ENCODE results near the gene TXNRD1. TPM values are rescaled to one million over a fixed set of nuclear protein-coding genes. Genes with fewer than 3 reads are reported as not detected.

Gene TXNRD1
- total RNA-seq, 2 donors from 2014 or later = 83.4 to 144 TPM

DNA sequence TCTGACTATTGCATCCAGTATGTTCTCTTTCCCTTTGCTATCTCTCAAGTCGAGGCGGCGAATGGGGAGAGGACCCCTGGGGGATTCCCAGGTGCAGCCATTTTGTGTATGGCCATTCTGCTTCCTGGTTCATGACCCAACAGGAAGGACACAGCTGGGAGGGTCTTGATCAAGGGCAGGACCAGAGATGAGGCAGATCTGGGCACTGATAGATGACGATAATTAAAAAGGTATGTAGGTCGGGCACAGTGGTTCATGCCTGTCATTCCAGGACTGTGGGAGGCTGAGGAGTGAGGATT lies 161.9 kb downstream of the TXNRD1 start:
- H3K4me3 ChIP-seq (ENCODE audit: low read length) = no peak overlapping the region
- 78 to 100% methylated on average over 2 to 5 of the region's 5 CpGs for WGBS, 2 experiments (ENCODE audit: insufficient coverage in 1 of 2, insufficient read length in 1 of 2)
- H3K9me3 ChIP-seq (ENCODE audit: control insufficient read depth, low read length) = no peaks in the 10 kb centered on the region
- Mint-ChIP-seq H3K4me3 (no peak overlapping the region), H3K27ac (no peak overlapping the region), H3K9me3 (no peaks in the 10 kb centered on the region), H3K27me3 (ENCODE audit: insufficient read depth) (peaks cover 2% of the 10 kb centered on the region), H3K4me1 (peaks cover 4% of the 10 kb centered on the region), H3K36me3 (ENCODE audit: low read depth) (no peaks in the 10 kb centered on the region)
- H3K36me3 ChIP-seq (ENCODE audit: control insufficient read depth, insufficient read depth, low read length) = no peaks in the 10 kb centered on the region
- H3K27ac ChIP-seq (ENCODE audit: low read depth, low read length) = no peak overlapping the region
- no peaks in the 10 kb centered on the region for H3K27me3 ChIP-seq (ENCODE audit: control insufficient read depth, insufficient read depth, low read length, poor library complexity, severe bottlenecking)
- no peak for DNase-seq
- H3K4me1 ChIP-seq (ENCODE audit: control insufficient read depth, insufficient read depth, low read length) = peaks cover 2% of the 10 kb centered on the region
- TF ChIP-seq, protein P1, sequence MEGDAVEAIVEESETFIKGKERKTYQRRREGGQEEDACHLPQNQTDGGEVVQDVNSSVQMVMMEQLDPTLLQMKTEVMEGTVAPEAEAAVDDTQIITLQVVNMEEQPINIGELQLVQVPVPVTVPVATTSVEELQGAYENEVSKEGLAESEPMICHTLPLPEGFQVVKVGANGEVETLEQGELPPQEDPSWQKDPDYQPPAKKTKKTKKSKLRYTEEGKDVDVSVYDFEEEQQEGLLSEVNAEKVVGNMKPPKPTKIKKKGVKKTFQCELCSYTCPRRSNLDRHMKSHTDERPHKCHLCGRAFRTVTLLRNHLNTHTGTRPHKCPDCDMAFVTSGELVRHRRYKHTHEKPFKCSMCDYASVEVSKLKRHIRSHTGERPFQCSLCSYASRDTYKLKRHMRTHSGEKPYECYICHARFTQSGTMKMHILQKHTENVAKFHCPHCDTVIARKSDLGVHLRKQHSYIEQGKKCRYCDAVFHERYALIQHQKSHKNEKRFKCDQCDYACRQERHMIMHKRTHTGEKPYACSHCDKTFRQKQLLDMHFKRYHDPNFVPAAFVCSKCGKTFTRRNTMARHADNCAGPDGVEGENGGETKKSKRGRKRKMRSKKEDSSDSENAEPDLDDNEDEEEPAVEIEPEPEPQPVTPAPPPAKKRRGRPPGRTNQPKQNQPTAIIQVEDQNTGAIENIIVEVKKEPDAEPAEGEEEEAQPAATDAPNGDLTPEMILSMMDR (conservative IDR thresholded peaks at IDR 0.05) = no peak
- no peak overlapping the region for H3K9ac ChIP-seq (ENCODE audit: extremely low read depth, low read length, poor library complexity, severe bottlenecking)

DNA sequence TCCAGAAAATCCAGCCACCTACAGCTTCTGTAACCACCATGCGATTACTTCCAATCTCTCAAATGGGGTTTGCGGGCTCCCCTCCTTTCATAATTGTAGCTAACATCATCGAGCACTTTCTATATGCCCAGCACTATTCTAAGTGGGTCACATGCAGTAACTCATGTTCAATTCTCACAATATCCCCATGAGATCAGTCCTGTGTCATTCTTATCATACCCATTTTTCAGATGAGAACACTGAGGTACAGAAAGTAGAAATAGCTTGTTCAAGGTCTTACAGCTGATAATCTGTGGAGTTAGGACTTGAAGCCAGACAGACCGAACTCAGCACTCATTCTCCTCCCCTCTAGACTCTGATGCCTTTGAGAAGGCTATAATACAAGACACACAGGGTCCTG lies 162.8 kb downstream of the TXNRD1 start:
- 83 to 91% methylated on average over 1 to 4 of the region's 4 CpGs for WGBS, 2 experiments (ENCODE audit: insufficient coverage in 1 of 2, insufficient read length in 1 of 2)
- Mint-ChIP-seq H3K27ac (no peak overlapping the region), H3K4me1 (peaks cover 4% of the 10 kb centered on the region), H3K9me3 (no peaks in the 10 kb centered on the region), H3K27me3 (ENCODE audit: insufficient read depth) (peaks cover 2% of the 10 kb centered on the region), H3K4me3 (no peak overlapping the region), H3K36me3 (ENCODE audit: low read depth) (no peaks in the 10 kb centered on the region)
- H3K9ac ChIP-seq (ENCODE audit: extremely low read depth, low read length, poor library complexity, severe bottlenecking) = no peak overlapping the region
- no peak overlapping the region for H3K4me3 ChIP-seq (ENCODE audit: low read length)
- H3K27me3 ChIP-seq (ENCODE audit: control insufficient read depth, insufficient read depth, low read length, poor library complexity, severe bottlenecking) = no peaks in the 10 kb centered on the region
- no peak for DNase-seq
- H3K9me3 ChIP-seq (ENCODE audit: control insufficient read depth, low read length) = no peaks in the 10 kb centered on the region
- H3K4me1 ChIP-seq (ENCODE audit: control insufficient read depth, insufficient read depth, low read length) = peaks cover 2% of the 10 kb centered on the region
- H3K36me3 ChIP-seq (ENCODE audit: control insufficient read depth, insufficient read depth, low read length) = no peaks in the 10 kb centered on the region
- TF ChIP-seq, protein P1 (conservative IDR thresholded peaks at IDR 0.05) = no peak
- no peak overlapping the region for H3K27ac ChIP-seq (ENCODE audit: low read depth, low read length)

DNA sequence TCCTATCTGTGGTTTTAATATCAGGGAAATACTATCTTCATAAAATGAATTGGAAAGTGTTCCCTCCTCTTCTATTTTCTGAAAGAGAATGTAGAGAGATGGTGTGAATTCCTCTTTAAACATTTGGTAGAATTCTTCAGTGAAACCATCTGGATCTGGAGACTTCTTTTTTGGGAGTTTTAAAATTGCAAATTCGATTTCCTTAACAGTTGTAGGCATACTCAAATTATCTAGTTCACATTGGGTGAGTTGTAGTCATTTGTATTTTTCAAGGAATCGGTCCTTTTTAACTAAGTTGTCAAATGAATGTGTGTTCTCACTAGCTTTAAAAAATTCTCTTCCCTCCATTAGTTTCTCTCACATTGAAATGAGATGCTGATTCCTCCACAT lies 165.8 kb downstream of the TXNRD1 start:
- H3K36me3 ChIP-seq (ENCODE audit: control insufficient read depth, insufficient read depth, low read length) = no peaks in the 10 kb centered on the region
- no peak overlapping the region for H3K9ac ChIP-seq (ENCODE audit: extremely low read depth, low read length, poor library complexity, severe bottlenecking)
- no peaks in the 10 kb centered on the region for H3K9me3 ChIP-seq (ENCODE audit: control insufficient read depth, low read length)
- H3K27ac ChIP-seq (ENCODE audit: low read depth, low read length) = no peak overlapping the region
- no peaks in the 10 kb centered on the region for H3K27me3 ChIP-seq (ENCODE audit: control insufficient read depth, insufficient read depth, low read length, poor library complexity, severe bottlenecking)
- no peak overlapping the region for H3K4me3 ChIP-seq (ENCODE audit: low read length)
- Mint-ChIP-seq H3K27ac (no peak overlapping the region), H3K4me3 (no peak overlapping the region), H3K27me3 (ENCODE audit: insufficient read depth) (peaks cover 2% of the 10 kb centered on the region), H3K36me3 (ENCODE audit: low read depth) (peaks cover 3% of the 10 kb centered on the region), H3K9me3 (no peaks in the 10 kb centered on the region), H3K4me1 (peaks cover 4% of the 10 kb centered on the region)
- peaks cover 2% of the 10 kb centered on the region for H3K4me1 ChIP-seq (ENCODE audit: control insufficient read depth, insufficient read depth, low read length)
- TF ChIP-seq, protein P1 (conservative IDR thresholded peaks at IDR 0.05) = no peak
- WGBS, 2 experiments (ENCODE audit: insufficient coverage in 1 of 2, insufficient read length in 1 of 2) = 60% methylated on average over 1 of the region's 2 CpGs; no CpG with 5 or more reads in 1 of the 2 experiments
- DNase-seq = no peak
